A673 (cell line): ENCODE results near the gene LRRC4C. TPM values are rescaled to one million over a fixed set of nuclear protein-coding genes. Genes with fewer than 3 reads are reported as not detected.

Experiments used
- BruUV-seq: library from RNA; stranded (reverse); fragments of 400-500 nt; replicated peaks from 2 replicates; lab custom pipeline; 2021; lab: Mats Ljungman, UMichigan
- CTCF ChIA-PET: fragments of 300-600 bp; sonication (Branson Sonifier 250); formaldehyde crosslinking; loops from one replicate; lab custom pipeline; 2022; ENCODE audit warnings: antibody characterized with exemption; lab: Charles Lee
- POLR2A ChIA-PET: fragments of 300-600 bp; sonication (Branson Sonifier 250); formaldehyde crosslinking; loops from one replicate; lab custom pipeline; 2022; ENCODE audit warnings: antibody characterized with exemption; ENCODE audit not compliant: low non-redundant PET; lab: Charles Lee
- DNase-seq: peaks from one replicate; pipeline ENCODE4 v3.0.0-alpha.2; 2015; ENCODE audit warnings: low spot score
- H3K27ac ChIP-seq: fragments of 200-600 bp; sonication (generic); 2 replicates; pipeline ENCODE4 v1.5.1; 2016; ENCODE audit warnings: mixed run types, low read depth, mild to moderate bottlenecking, mixed read lengths, antibody characterized with exemption, low read length; ENCODE audit not compliant: poor library complexity, severe bottlenecking
- H3K27me3 ChIP-seq: fragments of 200-600 bp; sonication (generic); replicated peaks from 2 replicates; pipeline ENCODE4 v1.6.1; 2017; ENCODE audit warnings: mixed run types, low read depth, mild to moderate bottlenecking, mixed read lengths, antibody characterized with exemption, low read length; ENCODE audit not compliant: insufficient read depth, poor library complexity
- H3K36me3 ChIP-seq: fragments of 200-600 bp; sonication (generic); 2 replicates; pipeline ENCODE4 v1.6.1; 2016; ENCODE audit warnings: mixed run types, mild to moderate bottlenecking, mixed read lengths, antibody characterized with exemption, low read length; ENCODE audit not compliant: insufficient read depth, poor library complexity, severe bottlenecking
- H3K4me1 ChIP-seq: fragments of 200-600 bp; sonication (generic); 2 replicates; pipeline ENCODE4 v1.6.1; 2017; ENCODE audit warnings: mixed run types, mild to moderate bottlenecking, mixed read lengths, antibody characterized with exemption, low read length; ENCODE audit not compliant: insufficient read depth, poor library complexity, severe bottlenecking
- H3K4me3 ChIP-seq: fragments of 200-600 bp; sonication (generic); 2 replicates; pipeline ENCODE4 v1.5.1; 2016; ENCODE audit warnings: low read depth, mixed run types, mild to moderate bottlenecking, mixed read lengths, low read length; ENCODE audit not compliant: poor library complexity, severe bottlenecking
- H3K9me3 ChIP-seq: fragments of 200-600 bp; sonication (generic); 2 replicates; pipeline ENCODE4 v1.6.1; 2016; ENCODE audit warnings: mixed run types, low read depth, mild to moderate bottlenecking, mixed read lengths, antibody characterized with exemption, low read length; ENCODE audit not compliant: poor library complexity, severe bottlenecking
- EZH2 ChIP-seq: fragments of 200-600 bp; sonication (generic); IDR thresholded peaks from 2 replicates; pipeline ENCODE4 v1.6.1; 2017; ENCODE audit warnings: borderline replicate concordance, low read depth, mild to moderate bottlenecking, mixed read lengths, antibody characterized with exemption, low read length; ENCODE audit not compliant: poor library complexity, severe bottlenecking
- intact Hi-C: fragments of 100-400 bp; cut with micrococcal nuclease; formaldehyde crosslinking; loops from one replicate; pipeline ENCODE4 v1.10.0; 2022; ENCODE audit not compliant: unreplicated experiment
- total RNA-seq: library from RNA; stranded (reverse); gene quantifications from 2 replicates; pipeline ENCODE4 v1.2.3, GENCODE V29; 2021
- TF ChIP-seq, protein P1 (sequence below): fragments of 300-800, 200-600 bp; sonication (generic); conservative IDR thresholded peaks from 2 replicates; pipeline ENCODE4 v1.5.1; 2017; ENCODE audit warnings: low read depth, mild to moderate bottlenecking, antibody characterized with exemption, low read length, moderate library complexity, mixed read lengths

Gene LRRC4C
- total RNA-seq, 1 experiment from 2014 or later = 38.3 TPM

DNA sequence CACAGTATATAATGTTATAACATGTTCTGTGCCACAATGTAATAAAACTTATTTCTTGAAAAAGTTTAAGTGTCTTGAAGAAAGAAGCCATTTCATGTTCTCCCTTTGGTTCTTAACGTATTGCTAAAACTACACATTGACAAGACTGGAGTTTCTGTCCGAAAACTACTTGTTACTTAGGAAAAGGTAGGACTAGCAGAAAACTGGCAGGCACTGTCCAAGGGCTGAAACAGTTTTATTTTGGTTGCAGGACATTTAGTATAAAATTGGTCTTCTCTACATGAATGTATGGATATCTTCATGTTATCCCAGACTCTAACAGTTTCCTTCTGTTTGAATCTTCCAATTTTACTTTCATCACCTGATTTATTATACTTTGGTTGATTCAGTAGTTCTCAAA is 1027.1 kb downstream of the LRRC4C start:
- Histone ChIP-seq H3K9me3 (no peaks in the 10 kb centered on the region), H3K4me3 (no peak overlapping the region), H3K27ac (no peak overlapping the region), H3K4me1 (no peaks in the 10 kb centered on the region), H3K27me3 (no peaks in the 10 kb centered on the region), H3K36me3 (no peaks in the 10 kb centered on the region)
- POLR2A ChIA-PET = no interaction called here
- CTCF ChIA-PET = no interaction called here
- intact Hi-C loops = no loop called here
- TF ChIP-seq, protein P1, sequence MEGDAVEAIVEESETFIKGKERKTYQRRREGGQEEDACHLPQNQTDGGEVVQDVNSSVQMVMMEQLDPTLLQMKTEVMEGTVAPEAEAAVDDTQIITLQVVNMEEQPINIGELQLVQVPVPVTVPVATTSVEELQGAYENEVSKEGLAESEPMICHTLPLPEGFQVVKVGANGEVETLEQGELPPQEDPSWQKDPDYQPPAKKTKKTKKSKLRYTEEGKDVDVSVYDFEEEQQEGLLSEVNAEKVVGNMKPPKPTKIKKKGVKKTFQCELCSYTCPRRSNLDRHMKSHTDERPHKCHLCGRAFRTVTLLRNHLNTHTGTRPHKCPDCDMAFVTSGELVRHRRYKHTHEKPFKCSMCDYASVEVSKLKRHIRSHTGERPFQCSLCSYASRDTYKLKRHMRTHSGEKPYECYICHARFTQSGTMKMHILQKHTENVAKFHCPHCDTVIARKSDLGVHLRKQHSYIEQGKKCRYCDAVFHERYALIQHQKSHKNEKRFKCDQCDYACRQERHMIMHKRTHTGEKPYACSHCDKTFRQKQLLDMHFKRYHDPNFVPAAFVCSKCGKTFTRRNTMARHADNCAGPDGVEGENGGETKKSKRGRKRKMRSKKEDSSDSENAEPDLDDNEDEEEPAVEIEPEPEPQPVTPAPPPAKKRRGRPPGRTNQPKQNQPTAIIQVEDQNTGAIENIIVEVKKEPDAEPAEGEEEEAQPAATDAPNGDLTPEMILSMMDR = no peak
- no peak for TF ChIP-seq EZH2
- DNase-seq = no peak
- no TSS peak for BruUV-seq

DNA sequence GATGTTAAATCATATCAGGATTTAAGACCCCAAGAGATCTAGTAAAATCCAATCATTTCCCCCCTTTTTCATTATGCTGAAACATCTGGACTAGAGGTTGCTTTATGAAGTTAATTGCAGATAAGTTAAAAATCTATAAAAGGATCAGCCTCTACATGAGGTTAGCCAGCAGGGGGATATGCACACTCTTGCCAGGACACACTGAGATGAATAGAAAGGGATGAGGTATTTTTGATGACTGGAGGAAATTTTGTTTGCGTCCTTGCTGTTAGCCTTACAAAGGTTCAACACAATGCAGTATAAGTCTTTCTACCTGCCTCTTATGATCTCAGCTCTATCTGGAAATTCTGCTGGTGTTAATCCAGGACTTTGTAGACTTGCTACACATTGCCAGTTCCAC is 1034.3 kb downstream of the LRRC4C start:
- POLR2A ChIA-PET = interaction anchor here (0.6 kb wide), 1 partner anchor 25 kb away, joined by 3 read pairs; no protein-coding TSS in a partner anchor
- Histone ChIP-seq H3K27ac (no peak overlapping the region), H3K4me3 (no peak overlapping the region), H3K36me3 (no peaks in the 10 kb centered on the region), H3K4me1 (no peaks in the 10 kb centered on the region), H3K27me3 (no peaks in the 10 kb centered on the region), H3K9me3 (no peaks in the 10 kb centered on the region)
- TF ChIP-seq, protein P1 = peak; percentile 42
- no peak for TF ChIP-seq EZH2
- no TSS peak for BruUV-seq
- CTCF ChIA-PET = interaction anchor here (0.5 kb wide), 1 partner anchor 240 kb away, joined by 9 read pairs; no protein-coding TSS in a partner anchor
- intact Hi-C loops = no loop called here
- peak; percentile 42 for DNase-seq

DNA sequence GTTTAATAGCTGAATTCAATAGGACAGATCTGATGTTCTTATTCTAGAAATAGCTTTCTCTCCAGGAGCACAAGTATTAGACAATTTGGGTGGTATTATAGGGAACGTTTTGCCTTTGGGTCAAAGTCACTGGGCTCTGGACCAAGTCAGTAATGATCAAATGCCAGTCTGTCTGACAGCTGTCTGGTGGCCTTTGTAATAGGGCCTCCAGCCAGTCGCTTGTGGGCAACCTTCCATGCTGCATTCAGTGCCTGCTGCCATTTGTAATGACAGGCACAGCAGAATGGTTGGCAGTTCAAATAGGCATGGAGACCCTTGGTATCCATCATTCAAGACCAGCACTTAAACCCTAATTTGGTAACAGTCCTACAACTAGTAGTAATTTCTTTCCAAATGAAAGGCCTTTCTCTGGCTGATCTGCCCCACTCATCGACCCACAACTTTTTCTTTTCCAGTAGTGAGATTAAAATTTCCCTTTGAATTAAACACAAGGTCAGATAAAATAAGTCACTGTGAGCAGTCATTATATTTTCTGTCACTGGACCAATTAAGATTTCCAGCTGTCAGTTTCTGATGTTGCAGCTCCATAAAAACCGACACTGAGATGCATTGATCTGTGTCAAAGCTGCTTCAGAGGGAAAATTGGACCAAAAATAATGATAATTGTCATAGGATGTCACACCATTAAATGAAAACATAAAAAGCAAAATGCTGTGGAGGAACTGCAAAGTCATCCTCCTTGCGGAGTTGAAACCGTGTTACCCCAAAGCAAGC is 1038.1 kb downstream of the LRRC4C start:
- TF ChIP-seq, protein P1 = no peak
- no peak for TF ChIP-seq EZH2
- no TSS peak for BruUV-seq
- no peak overlapping the region for H3K27ac ChIP-seq
- no peak for DNase-seq
- CTCF ChIA-PET = no interaction called here
- no peak overlapping the region for H3K4me3 ChIP-seq
- H3K36me3 ChIP-seq = no peaks in the 10 kb centered on the region
- POLR2A ChIA-PET = no interaction called here
- H3K9me3 ChIP-seq = no peaks in the 10 kb centered on the region
- intact Hi-C loops = no loop called here
- H3K27me3 ChIP-seq = no peaks in the 10 kb centered on the region
- H3K4me1 ChIP-seq = no peaks in the 10 kb centered on the region
